ENCODE results near the gene SLC19A1.

SLC19A1 gene

GRCh38 chr21:45548711-45549491, 6.7 kb upstream of the SLC19A1 start:
- no peak overlapping the region for H3K4me3 ChIP-seq (ENCODE audit: low read length)
- TF ChIP-seq ZNF274 (IDR thresholded peaks at IDR 0.05; ENCODE audit: low read depth, low read length): no peak

GRCh38 chr21:45547545-45547900, 5.3 kb upstream of the SLC19A1 start:
- no peak overlapping the region for H3K4me3 ChIP-seq (ENCODE audit: low read length)
- TF ChIP-seq ZNF274 (IDR thresholded peaks at IDR 0.05; ENCODE audit: low read depth, low read length): no peak

- no peak for TF ChIP-seq ZNF274 (IDR thresholded peaks at IDR 0.05; ENCODE audit: low read depth, low read length)
Observed at GRCh38 chr21:45546636-45547544, 4.7 kb upstream of the SLC19A1 start.

DNA sequence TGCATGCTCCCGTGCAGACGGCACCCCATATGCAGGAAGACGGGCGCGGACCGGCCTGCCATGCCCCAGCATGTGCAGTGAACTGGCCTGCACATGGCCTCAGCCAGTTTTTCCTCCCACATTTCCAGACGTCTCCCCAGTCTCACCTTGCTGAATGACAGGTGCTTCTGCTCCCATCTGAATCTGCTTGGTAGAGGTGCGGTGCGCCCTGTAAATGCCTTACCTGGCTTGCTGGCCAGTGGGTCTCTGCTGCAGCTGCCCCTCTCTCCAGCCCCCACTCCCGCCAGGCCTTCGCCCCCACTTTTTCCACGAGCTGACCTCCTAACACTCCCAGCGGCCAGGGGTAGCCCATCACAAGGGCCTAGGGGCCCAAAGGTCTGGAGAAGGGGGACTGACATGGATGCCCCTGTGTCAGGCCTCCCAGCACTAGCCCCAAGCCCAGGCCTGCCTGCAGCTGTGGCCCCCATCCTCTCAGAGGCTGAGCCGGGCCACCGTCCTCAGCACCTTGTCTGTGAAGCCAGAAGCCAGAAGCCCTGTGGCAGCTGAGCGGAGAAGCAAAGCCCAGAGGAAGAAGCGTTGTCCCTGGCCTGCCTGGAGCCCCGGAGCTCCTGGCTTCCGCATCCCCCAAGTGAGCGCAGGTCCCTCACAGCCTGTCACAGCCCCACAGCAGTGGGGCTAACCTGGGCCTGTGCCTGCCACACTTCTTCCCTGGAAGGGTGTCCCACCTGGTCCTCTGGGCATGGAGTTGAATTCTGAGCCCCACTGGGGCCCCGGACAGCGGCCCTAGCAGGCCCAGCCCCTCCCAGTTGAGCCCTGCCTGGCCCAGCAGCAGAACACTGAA, 3.7 kb upstream of the SLC19A1 start:
- no peak for TF ChIP-seq ZNF274 (IDR thresholded peaks at IDR 0.05; ENCODE audit: low read depth, low read length)
- H3K4me3 ChIP-seq (ENCODE audit: low read length): no peak overlapping the region

More at GRCh38 chr21:45546636-45547544, 4.7 kb upstream of the SLC19A1 start:
- no peak overlapping the region for H3K4me3 ChIP-seq (ENCODE audit: low read length)

DNA sequence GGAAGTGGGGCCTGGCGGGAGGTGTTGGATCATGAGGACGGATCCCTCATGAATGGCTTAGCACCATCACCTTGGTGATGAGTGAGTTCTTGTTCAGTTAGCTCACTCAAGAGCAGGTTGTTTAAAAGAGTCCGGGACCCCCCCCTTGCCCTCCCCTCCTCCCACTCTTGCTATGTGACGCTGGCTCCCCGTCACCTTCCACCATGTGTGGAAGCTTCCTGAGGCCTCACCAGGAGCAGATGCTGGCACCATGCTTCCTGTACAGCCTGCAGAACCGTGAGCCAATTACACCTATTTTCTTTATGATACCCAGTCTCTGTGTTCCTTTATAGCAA, 3.0 kb upstream of the SLC19A1 start:
- H3K4me3 ChIP-seq (ENCODE audit: low read length): no peak overlapping the region
- TF ChIP-seq ZNF274 (IDR thresholded peaks at IDR 0.05; ENCODE audit: low read depth, low read length): no peak

DNA sequence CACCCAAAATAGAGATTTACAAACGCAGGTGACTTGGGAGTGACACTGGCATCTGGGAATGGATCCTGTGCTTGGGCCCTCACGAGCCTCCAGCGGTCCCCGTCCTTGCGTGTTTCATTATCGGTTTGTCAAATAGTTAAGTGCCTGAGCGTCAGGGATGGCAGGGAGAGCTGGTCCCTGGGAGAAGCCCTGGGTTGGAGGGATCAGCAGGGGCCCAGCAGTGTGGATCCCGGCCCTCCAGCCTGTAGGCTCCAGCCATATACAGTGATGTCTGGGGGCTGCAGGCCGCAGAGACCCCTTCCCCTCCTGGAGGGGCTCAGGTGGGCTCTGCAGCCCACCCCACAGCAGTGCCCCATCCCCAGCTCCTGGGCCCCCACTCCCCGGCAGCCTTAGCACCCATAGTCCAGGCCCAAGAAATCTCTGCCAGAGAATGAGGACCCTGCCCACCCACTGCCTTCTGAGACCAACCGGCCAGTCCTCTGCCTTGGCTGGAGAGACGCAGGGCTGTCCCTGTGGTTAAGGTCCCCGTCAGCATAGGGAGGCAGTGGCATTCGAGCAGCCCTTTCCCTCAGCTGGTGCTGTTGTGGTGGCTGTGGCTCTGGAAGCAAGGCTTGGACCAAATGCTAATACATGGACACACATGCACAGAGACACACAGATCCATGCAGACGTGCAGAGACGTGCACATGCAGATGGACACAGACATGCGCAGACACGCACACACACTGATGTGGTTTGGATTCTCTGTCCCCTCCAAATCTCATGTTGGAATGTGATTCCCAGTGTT, 2.4 kb upstream of the SLC19A1 start:
- no peak overlapping the region for H3K4me3 ChIP-seq (ENCODE audit: low read length)
- no peak for TF ChIP-seq ZNF274 (IDR thresholded peaks at IDR 0.05; ENCODE audit: low read depth, low read length)

GRCh38 chr21:45543710-45544448, 1.6 kb upstream of the SLC19A1 start:
- no peak overlapping the region for H3K4me3 ChIP-seq (ENCODE audit: low read length)

GRCh38 chr21:45543371-45543709, 1.1 kb upstream of the SLC19A1 start:
- TF ChIP-seq ZNF274 (IDR thresholded peaks at IDR 0.05; ENCODE audit: low read depth, low read length): no peak
- H3K4me3 ChIP-seq (ENCODE audit: low read length): peak overlapping the region; percentile 85; the same call in 1 of the 2 replicates

More at GRCh38 chr21:45543710-45544448, 1.6 kb upstream of the SLC19A1 start:
- TF ChIP-seq ZNF274 (IDR thresholded peaks at IDR 0.05; ENCODE audit: low read depth, low read length): no peak

DNA sequence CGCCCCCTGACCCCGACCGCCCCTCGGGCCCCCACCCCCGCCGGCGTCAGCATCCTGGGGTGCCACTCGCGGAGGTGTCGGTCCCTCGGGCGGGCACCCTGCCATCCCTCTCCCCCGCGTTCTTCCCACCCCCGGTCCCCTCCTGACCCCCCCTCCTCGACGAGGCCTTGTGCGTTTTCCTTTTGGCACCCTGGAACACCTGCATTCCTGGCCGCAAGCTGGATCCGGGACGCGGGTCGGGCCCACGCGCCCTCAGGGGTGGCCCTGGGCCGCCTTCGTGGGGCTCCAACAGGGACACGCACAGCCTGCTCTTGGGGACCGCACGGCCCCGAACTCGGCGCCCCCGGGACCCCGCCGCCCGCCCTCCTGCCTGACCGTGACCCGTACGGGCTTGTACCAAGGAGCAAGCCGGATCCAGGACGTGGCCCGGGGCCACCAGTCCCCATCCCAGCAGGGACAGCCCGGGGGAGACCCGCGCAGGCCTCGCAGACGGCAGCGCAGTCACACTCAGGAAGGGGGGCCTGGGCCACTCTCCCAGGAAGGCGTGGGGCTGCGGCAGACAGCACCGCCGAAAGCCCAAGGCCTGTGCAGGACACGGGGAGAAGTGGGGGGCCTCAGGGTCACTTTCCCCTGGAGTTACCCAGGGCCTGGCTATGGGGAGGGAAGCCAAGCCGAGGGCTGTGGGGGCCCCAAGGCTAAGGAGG, 579 bp upstream of the SLC19A1 start:
- TF ChIP-seq ZNF274 (IDR thresholded peaks at IDR 0.05; ENCODE audit: low read depth, low read length): no peak
- peak overlapping the region; percentile 85 for H3K4me3 ChIP-seq (ENCODE audit: low read length)

- H3K4me3 ChIP-seq (ENCODE audit: low read length): peak overlapping the region; percentile 85
- no peak for TF ChIP-seq ZNF274 (IDR thresholded peaks at IDR 0.05; ENCODE audit: low read depth, low read length)
Observed at GRCh38 chr21:45541221-45542039, 810 bp downstream of the SLC19A1 start.

- H3K4me3 ChIP-seq (ENCODE audit: low read length): peak overlapping the region; percentile 85; the same call in 1 of the 2 replicates
- no peak for TF ChIP-seq ZNF274 (IDR thresholded peaks at IDR 0.05; ENCODE audit: low read depth, low read length)
Observed at GRCh38 chr21:45540601-45540970, 1.7 kb downstream of the SLC19A1 start.

All from GM08714 (cell line).